Measurements from ENCODE around the gene CTNNA1.
"Not testable (repeated sequence)": the region's sequence is repeated elsewhere in the genome, so short reads cannot be mapped to it uniquely, and the experiment has no call there.

Gene CTNNA1

GRCh38 chr5:138809391-138809790 is 56.2 kb downstream of the CTNNA1 start:
- DNase-seq (ENCODE audit: low read depth, low spot score), result no peak

GRCh38 chr5:138810861-138811260 is 57.6 kb downstream of the CTNNA1 start:
- DNase-seq (ENCODE audit: low read depth, low spot score), result not testable (repeated sequence)

GRCh38 chr5:138815529-138815928 is 62.3 kb downstream of the CTNNA1 start:
- no peak for DNase-seq (ENCODE audit: low read depth, low spot score)

- no peak for DNase-seq (ENCODE audit: low read depth, low spot score)
These were observed 64.0 kb downstream of the CTNNA1 start for GRCh38 chr5:138817241-138817640.

- DNase-seq (ENCODE audit: low read depth, low spot score), result no peak
These were observed 65.9 kb downstream of the CTNNA1 start for GRCh38 chr5:138819081-138819480.

- DNase-seq (ENCODE audit: low read depth, low spot score), result no peak
These were observed 67.5 kb downstream of the CTNNA1 start for GRCh38 chr5:138820695-138821094.

- no peak for DNase-seq (ENCODE audit: low read depth, low spot score)
These were observed 71.3 kb downstream of the CTNNA1 start for GRCh38 chr5:138824516-138824915.

GRCh38 chr5:138824924-138825863 is 72.0 kb downstream of the CTNNA1 start:
- DNase-seq (ENCODE audit: low read depth, low spot score), result no peak

GRCh38 chr5:138828556-138828955 is 75.3 kb downstream of the CTNNA1 start:
- no peak for DNase-seq (ENCODE audit: low read depth, low spot score)

GRCh38 chr5:138829341-138829740 is 76.1 kb downstream of the CTNNA1 start:
- no peak for DNase-seq (ENCODE audit: low read depth, low spot score)

- no peak for DNase-seq (ENCODE audit: low read depth, low spot score)
These were observed 78.5 kb downstream of the CTNNA1 start for GRCh38 chr5:138831703-138832102.

- no peak for DNase-seq (ENCODE audit: low read depth, low spot score)
These were observed 79.0 kb downstream of the CTNNA1 start for GRCh38 chr5:138832218-138832617.

- no peak for DNase-seq (ENCODE audit: low read depth, low spot score)
These were observed 79.9 kb downstream of the CTNNA1 start for GRCh38 chr5:138833080-138833479.

GRCh38 chr5:138833726-138834480 is 80.7 kb downstream of the CTNNA1 start:
- DNase-seq (ENCODE audit: low read depth, low spot score), result no peak

GRCh38 chr5:138834853-138835252 is 81.6 kb downstream of the CTNNA1 start:
- not testable (repeated sequence) for DNase-seq (ENCODE audit: low read depth, low spot score)

- no peak for DNase-seq (ENCODE audit: low read depth, low spot score)
These were observed 83.9 kb downstream of the CTNNA1 start for GRCh38 chr5:138837160-138837559.

- DNase-seq (ENCODE audit: low read depth, low spot score), result no peak
These were observed 86.9 kb downstream of the CTNNA1 start for GRCh38 chr5:138840103-138840502.

GRCh38 chr5:138841531-138841930 is 88.3 kb downstream of the CTNNA1 start:
- DNase-seq (ENCODE audit: low read depth, low spot score), result no peak

GRCh38 chr5:138843316-138844124 is 90.3 kb downstream of the CTNNA1 start:
- DNase-seq (ENCODE audit: low read depth, low spot score), result no peak

GRCh38 chr5:138844125-138844461 is 90.9 kb downstream of the CTNNA1 start:
- DNase-seq (ENCODE audit: low read depth, low spot score), result no peak

- no peak for DNase-seq (ENCODE audit: low read depth, low spot score)
These were observed 91.7 kb downstream of the CTNNA1 start for GRCh38 chr5:138844812-138845513.

Data from iPS DF 19.7 (cell line).